Ovary (tissue), 1 donor: ENCODE measurements around the gene WDR35.

Experiments
- EP300 ChIP-seq: sonication (generic); formaldehyde crosslinking; IDR thresholded peaks from one replicate; pipeline ENCODE4 v1.6.1; 2017; ENCODE audit warnings: antibody characterized with exemption
- POLR2A ChIP-seq: fragments of 450-650 bp; IDR thresholded peaks from one replicate; pipeline ENCODE4 v1.6.1; 2017; ENCODE audit warnings: antibody characterized with exemption, mild to moderate bottlenecking, moderate library complexity

GRCh38 chr2:19944205-19944845 is 45.6 kb downstream of the WDR35 start:
- TF ChIP-seq POLR2A: no peak
- no peak for TF ChIP-seq EP300
